Renal cortex interstitium (tissue), 11 donors: ENCODE results near the gene IL7R. TPM values are rescaled to one million over a fixed set of nuclear protein-coding genes. Genes with fewer than 3 reads are reported as not detected.
A peak's percentile ranks its signal among the peaks of the same experiment; 100 is the strongest.
"Not testable (repeated sequence)": the region's sequence is repeated elsewhere in the genome, so short reads cannot be mapped to it uniquely, and the experiment has no call there.

Experiments
- DNase-seq, 11 donors: peaks; one replicate each; pipeline ENCODE4 v3.0.0-alpha.2; 2013; ENCODE audit warnings: low read depth in 9 of 11, low spot score in 4 of 11; ENCODE audit errors: extremely low read depth in 1 of 11
- polyA plus RNA-seq, 3 donors: library from polyadenylated mRNA; unstranded; fragments of 120-200 nt; gene quantifications; one replicate each; pipeline ENCODE4 v1.2.1, GENCODE V29; 2013; ENCODE audit not compliant: insufficient read length in 3 of 3

IL7R gene
- polyA plus RNA-seq, 3 donors: 0.50 to 1.2 (median 0.72) TPM

DNA sequence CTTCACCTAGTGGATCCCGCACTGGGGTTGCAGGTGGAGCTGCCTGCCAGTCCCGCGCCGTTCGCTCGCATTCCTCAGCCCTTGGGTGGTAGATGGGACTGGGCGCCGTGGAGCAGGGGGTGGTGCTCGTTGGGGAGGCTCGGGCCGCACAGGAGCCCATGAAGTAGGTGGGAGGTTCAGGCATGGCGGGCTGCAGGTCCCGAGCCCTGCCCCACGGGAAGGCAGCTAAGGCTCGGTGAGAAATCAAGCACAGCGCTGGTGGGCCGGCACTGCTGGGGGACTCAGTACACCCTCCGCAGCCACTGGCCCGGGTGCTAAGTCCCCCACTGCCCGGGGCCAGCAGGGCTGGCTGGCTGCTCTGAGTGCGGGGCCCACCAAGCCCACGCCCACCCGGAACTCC, 36.1 kb downstream of the IL7R start:
- DNase-seq: not testable (repeated sequence)

GRCh38 chr5:35894131-35894530, 37.4 kb downstream of the IL7R start:
- DNase-seq: no peak

DNA sequence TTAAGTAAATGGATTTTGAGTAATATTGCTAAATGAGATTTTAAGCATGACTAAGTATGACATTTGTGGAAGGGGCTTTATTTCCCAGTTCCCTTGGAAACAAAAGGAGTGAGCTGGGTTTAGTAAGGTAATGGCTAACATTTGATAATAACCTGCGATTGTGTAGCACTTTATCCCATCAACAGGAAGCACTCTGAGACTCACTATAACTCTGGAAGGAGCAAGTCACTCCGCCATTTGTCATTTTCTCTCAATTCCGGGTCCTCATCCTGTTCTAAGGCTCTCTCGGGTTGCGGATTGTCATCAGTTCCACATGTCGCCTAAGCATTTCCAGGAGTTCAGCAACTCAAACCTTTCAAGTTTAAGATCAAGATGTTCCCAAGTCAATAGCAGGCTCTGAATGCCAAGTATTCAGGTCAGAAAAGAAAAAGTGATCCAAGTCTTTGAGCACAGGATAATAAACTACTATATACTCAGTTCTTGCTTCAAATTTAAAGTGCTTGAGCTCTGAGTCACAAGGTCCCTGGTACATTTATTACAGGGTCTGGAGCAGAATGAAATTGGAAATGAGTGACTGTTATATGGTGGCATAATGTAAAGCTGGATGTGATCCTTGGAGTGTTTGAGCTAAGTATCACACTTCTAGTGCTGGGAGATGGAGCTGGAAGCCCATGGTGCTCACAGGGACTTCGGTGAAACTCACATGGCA, 42.4 kb downstream of the IL7R start:
- DNase-seq: no peak

GRCh38 chr5:35899800-35900199, 43.1 kb downstream of the IL7R start:
- DNase-seq: no peak

- no peak for DNase-seq
Observed at GRCh38 chr5:35900972-35901695, 44.4 kb downstream of the IL7R start.

DNA sequence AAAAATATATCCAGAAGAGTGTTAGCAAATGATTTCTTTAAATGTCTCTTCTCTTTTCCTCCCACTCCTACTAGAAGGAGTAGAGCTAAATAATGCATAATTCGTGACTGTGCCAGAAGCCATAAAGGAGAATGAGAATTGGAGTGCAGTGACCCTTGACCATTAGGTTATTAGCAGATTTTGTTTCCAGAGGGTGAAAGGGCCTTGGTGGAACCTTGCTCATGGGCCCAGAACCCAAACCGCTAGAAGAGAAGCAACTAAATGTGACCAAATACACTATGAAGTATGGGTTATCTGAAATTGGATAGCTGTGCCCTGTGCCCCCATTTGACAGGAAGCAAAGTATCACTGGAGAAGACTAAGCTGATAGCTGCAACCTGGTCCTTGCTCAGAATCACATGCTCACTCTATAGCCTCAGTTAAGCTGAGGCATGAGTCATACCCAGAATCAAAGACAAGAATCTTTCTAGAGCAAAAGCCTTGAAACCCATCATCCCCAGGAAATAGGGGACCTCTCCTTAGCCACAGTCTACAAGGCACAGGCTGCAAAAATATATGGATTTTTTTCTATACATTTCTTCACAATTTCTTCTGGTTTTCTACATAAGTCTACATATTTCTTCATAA, 45.5 kb downstream of the IL7R start:
- no peak for DNase-seq

GRCh38 chr5:35903631-35904203, 47.0 kb downstream of the IL7R start:
- no peak for DNase-seq

DNA sequence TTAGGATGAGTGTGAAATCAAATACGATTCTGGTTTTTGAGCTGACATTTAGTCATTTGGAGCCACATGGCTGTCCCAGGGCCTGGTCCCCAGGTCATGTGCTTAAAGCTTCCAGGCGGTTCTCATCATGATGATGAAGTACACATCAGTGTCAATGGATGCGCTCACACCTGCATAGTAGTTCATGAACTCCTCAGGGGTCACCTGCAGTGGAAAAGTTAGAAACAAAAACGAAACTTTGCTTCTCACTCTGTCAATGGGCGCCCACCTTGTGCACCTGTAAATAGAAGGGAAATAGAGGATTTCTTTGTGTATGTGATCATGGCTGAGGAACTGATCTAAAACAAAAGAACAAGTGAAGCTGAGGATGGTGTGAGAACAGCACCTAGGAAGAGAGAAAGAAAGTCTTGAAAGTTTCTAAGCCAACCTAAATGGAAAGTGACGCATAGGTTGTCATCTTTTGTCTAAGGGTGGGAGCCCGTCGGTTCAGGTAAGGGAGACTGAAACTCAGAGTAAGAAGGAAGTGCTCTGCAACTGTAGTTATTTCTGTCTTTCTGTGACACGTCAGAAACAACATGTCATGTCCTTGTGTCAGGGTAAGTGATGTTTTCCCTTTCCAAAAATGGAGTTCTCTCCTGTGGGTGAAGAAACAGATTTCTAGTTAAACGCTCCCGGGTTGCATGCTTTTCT, 47.9 kb downstream of the IL7R start:
- DNase-seq: no peak

DNA sequence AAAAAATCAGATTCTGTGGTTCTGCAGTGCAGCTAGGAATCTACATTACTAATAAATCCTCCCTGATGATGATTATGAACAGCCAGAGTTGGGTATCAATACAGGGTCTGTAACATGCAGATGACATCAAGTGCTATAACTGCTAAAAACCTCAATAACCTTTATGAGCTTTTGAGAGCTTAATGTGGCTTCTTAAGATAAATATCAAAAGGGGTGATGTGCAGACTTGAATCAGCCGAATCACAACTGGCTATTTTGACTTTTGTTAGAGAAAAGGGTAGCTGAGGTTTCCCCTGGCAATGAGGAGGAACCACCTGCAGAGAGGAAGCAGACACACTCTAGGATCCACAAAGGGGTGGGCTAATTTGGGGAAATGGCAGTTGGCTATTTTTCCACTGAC, 51.5 kb downstream of the IL7R start:
- DNase-seq: no peak

- DNase-seq: no peak
Observed at GRCh38 chr5:35908814-35909213, 52.1 kb downstream of the IL7R start.

DNA sequence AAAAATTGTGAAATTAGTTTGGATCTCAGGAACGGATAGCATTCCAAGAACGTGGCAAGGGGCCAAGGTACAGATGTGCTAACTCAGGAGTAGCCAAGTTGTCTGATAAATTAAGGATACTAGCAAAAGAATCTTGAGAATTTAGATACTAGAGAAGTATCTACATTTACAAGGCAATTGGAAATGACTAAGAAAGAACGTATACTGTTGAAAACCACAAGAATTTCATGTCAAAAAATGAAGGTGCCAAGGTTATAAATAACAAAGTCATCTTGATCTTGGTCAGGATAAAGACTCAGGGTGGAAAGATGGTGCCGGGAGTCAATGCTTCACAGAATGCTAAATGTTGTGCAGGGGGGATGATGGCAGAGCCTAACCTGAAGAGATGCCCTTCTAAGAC, 62.5 kb downstream of the IL7R start:
- DNase-seq: peak in 1 of 11 donors; percentile 20

GRCh38 chr5:35920890-35921289, 64.2 kb downstream of the IL7R start:
- no peak for DNase-seq

DNA sequence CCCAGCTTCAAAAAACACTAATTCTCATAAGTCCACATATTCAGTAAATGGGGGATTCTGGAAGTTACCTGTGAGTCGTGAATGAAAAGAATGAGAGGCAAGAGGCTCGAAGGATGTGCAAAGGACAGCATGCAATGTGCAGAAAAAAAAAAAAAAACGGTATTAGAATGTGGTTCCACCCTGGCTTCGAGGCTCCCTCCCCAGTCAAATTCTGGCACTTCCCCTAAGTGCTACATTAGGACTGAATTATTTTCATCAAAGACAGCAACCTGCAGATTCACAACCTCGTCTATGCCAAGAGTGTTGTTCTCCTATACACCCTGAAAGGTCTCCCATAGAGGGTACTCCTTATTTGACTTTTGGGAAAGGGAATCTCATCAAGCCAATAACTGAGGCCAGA, 65.2 kb downstream of the IL7R start:
- DNase-seq: no peak

GRCh38 chr5:35922468-35922867, 65.8 kb downstream of the IL7R start:
- DNase-seq: no peak

DNA sequence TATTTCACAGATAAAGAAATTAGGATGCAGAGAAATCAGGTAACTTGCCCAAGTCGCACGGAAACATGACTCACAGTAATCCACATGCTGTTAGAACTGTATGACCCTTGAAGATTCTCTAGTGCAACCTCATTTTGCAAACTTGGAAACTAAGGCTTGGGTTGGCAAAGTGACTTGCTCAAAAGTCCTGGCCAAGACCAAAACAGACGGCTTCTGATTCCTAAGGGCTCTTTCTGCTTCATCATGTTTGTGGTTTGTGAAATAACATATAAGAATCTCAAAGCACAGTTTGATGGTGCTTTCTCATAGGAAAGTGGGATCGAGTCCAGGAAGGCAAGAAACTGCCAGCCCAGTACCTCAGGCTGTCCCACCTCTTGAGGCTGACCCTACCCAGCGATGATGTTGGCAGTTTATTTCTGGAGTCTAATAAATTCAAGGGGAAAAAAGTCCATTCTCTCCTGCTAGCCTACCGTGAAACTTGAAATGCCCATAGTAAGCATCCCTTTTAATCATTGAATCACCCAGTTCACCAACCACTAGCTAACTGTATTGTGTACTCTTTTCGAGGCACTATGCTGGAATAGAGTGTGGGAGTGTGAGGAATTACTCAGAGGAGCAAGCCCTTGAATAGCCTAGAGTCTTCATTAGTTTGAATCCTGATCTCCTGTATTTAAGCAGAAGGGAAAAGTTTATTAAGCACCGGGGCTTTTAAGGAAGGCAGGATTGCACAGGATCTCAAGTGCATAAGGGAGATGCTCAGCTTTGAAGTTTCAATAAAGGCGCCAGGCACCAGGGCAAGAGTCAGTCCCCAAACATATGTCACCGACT, 67.6 kb downstream of the IL7R start:
- DNase-seq: no peak

DNA sequence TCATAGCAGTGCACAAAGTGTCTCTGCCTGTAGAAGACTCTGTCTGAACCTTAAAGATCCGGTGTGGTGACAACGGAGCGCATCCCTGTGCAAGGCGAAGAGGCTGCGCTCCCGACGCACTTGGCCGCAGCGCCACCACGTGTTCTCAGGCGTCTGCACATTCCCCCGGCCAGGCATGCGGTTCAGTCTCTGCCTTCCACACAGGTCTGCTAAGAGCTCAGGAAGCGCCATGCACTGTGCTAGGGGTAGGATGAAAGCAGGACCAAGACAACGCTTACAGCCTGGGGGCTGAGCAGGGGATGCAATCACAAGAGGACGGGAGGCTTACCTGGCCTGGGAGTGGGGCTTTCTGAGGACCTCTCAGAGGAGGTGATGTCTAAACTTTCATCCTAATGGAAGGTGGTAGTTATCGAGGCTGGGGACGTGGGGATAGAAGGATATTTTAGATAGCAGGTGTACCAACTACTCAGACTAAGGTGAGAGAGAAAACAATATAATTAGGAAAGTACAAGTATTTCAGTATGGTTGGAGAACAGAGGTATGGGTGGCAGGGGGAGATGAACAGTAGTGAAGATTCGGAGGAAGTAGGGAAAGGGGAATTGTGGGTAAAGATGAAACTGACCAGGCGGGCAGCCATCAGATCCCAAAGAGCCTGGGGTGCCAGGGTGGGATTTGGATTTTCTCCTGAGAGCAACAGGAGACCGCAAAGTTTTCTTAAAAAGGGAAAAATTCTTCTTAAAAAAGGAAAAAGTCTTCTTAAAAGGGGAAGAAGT, 68.4 kb downstream of the IL7R start:
- peak in 8 of 11 donors; percentile 40 to 56 (median 44) for DNase-seq

DNA sequence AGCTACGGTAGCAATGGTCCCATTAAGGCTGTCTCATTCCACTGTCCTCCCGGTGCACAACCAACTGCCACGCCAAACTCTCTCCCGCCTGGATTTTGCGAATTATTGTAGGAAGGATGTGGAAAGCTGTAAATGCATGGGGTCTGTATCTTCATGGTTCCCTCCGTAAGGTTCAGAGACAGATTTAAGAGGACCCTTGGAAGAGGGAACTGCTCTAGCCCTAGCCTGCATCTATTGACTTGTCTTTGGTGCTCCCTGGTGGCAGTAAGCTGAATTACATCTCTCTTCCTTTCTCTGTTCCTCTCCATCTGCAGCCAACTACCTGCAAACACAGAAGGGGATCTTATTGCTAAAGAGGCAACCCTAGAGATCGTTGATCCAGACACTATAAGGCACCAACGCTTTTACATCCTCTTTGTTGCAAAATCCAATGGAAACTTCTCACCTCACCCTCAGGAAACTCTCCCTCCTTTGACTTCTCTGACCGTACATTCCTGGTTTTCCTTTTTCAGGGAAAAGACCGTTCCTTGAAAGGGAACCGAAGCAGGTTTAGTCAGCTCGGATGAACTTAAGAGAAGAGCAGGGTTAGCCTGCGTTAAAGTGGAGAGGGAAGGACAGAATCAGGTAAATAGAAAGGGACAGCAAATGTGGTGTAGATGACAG, 69.8 kb downstream of the IL7R start:
- DNase-seq: peak in 10 of 11 donors; percentile 42 to 75 (median 54)
